RWPE1 (cell line): Measurements from ENCODE around the gene OGA.

Source experiments
- CTCF ChIA-PET: fragments of 350-600 bp; sonication (Branson Sonifier 250); formaldehyde crosslinking; extraction: SDS; loops from one replicate; lab custom pipeline; 2021; lab: Yijun Ruan, JAX
- POLR2A ChIA-PET: fragments of 400-600 bp; formaldehyde crosslinking; extraction: SDS; loops from one replicate; lab custom pipeline; 2020; ENCODE audit warnings: antibody characterized with exemption; ENCODE audit not compliant: low non-redundant PET; lab: Yijun Ruan, JAX
- DNase-seq: peaks from one replicate; pipeline ENCODE4 v3.0.0; 2012; ENCODE audit warnings: low spot score
- H3K27ac ChIP-seq: fragments of 450-650 bp; 2 replicates; pipeline ENCODE4 v1.5.1; 2017
- TF ChIP-seq, protein P1 (sequence below): fragments of 450-650 bp; conservative IDR thresholded peaks from 2 replicates; pipeline ENCODE4 v1.5.1; 2017; ENCODE audit warnings: low read depth, mild to moderate bottlenecking

Gene OGA

DNA sequence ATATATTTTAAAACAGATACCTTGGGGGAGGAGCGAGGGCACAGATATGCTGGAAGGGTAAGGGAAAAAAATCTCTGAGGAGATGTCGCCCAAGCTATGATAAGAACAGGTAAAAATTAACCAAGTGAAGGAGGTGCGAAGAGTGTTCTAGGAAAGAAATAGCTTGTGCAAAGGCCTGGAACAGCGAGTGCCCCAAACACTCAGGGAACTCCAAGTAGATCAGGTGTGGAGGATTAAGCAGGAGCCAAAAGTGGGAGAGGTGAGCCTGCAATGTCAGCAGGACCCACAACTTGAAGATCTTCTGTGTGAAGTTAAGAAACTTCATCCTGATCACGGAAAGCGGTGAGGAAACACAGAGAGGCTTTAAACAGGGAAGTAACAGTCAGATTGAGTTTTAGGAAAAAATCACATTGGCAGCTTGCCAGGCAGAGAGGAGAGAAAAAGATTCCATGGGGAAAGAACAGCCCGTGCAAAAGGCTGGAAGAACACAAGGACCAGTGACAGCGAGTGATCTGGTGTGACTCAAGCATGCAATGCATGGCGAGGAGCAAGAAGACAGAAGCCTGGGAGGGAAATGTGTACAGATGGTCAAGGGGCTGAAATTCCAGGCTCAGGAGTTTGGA lies 73.1 kb downstream of the OGA start:
- CTCF ChIA-PET = no interaction called here
- H3K27ac ChIP-seq = no peak overlapping the region
- no peak for DNase-seq
- TF ChIP-seq, protein P1, sequence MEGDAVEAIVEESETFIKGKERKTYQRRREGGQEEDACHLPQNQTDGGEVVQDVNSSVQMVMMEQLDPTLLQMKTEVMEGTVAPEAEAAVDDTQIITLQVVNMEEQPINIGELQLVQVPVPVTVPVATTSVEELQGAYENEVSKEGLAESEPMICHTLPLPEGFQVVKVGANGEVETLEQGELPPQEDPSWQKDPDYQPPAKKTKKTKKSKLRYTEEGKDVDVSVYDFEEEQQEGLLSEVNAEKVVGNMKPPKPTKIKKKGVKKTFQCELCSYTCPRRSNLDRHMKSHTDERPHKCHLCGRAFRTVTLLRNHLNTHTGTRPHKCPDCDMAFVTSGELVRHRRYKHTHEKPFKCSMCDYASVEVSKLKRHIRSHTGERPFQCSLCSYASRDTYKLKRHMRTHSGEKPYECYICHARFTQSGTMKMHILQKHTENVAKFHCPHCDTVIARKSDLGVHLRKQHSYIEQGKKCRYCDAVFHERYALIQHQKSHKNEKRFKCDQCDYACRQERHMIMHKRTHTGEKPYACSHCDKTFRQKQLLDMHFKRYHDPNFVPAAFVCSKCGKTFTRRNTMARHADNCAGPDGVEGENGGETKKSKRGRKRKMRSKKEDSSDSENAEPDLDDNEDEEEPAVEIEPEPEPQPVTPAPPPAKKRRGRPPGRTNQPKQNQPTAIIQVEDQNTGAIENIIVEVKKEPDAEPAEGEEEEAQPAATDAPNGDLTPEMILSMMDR = no peak
- POLR2A ChIA-PET = no interaction called here

DNA sequence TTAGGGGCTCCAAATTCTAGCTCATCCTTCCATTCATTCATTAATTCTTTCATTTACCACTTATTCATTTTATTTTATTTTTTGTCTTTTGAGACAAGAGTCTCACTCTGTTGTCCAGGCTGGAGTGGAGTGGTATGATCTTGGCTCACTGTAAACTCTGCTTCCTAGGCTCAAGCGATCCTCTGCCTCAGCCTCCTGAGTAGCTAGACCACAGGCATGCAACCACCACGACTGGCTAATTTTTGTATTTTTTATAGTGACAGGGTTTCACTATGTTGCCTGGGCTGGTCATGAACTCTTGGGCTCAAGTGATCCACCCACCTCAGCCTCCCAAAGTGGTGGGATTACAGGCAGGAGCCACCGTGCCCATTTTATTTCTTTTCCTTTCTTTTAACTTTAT lies 74.0 kb downstream of the OGA start:
- TF ChIP-seq, protein P1 = no peak
- no peak overlapping the region for H3K27ac ChIP-seq
- POLR2A ChIA-PET = no interaction called here
- CTCF ChIA-PET = no interaction called here
- DNase-seq = no peak

DNA sequence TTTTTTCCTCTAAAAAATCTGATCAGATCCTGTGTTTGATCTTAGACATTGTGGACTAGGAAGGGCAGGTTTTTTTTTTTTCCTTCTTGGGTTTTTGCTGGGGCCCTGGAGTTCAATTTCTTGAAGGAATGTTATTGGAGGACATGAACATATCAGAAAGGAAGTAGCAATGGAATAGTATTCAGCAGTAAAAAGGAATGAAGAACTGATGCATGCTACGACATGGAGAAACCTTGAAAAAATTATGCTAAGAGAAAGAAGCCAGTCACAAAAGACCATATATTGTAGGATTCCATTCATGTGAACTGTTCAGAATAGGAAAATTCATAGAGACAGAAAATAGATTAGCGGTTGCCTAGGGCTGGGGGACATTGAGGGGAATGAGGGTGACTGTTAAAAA lies 76.3 kb downstream of the OGA start:
- H3K27ac ChIP-seq = no peak overlapping the region
- no peak for DNase-seq
- ChIA-PET POLR2A (no interaction called here), CTCF (no interaction called here)
- TF ChIP-seq, protein P1 = no peak

DNA sequence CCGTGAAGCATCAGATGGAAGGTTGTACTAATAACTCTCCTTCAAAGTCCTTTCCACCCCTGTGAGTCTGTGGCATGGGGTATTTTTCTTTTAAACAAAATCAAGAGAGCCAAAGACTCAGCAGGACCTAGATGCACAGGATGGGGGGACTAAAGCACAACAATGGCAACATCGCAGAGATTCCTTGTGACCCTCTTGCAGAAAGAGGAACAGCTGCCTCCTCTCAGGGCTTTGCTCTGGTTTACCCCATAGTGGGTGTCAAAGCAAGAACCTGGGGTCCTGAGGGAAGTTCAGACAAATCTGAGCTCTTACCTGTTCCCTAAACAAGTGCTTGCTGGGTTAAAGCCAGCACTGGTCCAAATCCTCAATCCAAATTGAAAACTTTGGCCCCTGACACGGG lies 81.6 kb downstream of the OGA start:
- H3K27ac ChIP-seq = no peak overlapping the region
- CTCF ChIA-PET = interaction anchor here (1.0 kb wide), 1 partner anchor 45 kb away, joined by 3 read pairs; no protein-coding TSS in a partner anchor
- no peak for DNase-seq
- POLR2A ChIA-PET = no interaction called here
- TF ChIP-seq, protein P1 = no peak
